ENCODE data around the gene MDP1. TPM values are rescaled to one million over a fixed set of nuclear protein-coding genes. Genes with fewer than 3 reads are reported as not detected.
A peak's percentile ranks its signal among the peaks of the same experiment; 100 is the strongest.

MDP1 gene
- total RNA-seq, 4 donors from 2014 or later, result 6.7 to 19.2 (median 13.9) TPM

GRCh38 chr14:24237463-24237955, 21.6 kb upstream of the MDP1 start:
- peaks cover 0 to 52% of the 10 kb centered on the region in 2 donors for H3K36me3 ChIP-seq
- no peak overlapping the region for H3K4me3 ChIP-seq
- peak in 1 of 2 donors; percentile 55 for DNase-seq
- H3K4me1 ChIP-seq, result peaks cover 53 to 66% of the 10 kb centered on the region in 2 donors
- ATAC-seq, result peak in 1 of 2 donors; percentile 18
- H3K27me3 ChIP-seq, result no peaks in the 10 kb centered on the region
- H3K9me3 ChIP-seq, result no peaks in the 10 kb centered on the region
- intact Hi-C loops (cut with DNase I; ENCODE audit: low total_unique reads), result no loop called here
- no peak for TF ChIP-seq POLR2A (IDR thresholded peaks at IDR 0.05)
- in situ Hi-C loops (cut with MboI; ENCODE audit: low sequenced_read_pairs in 4 of 4), result loop anchor here in 3 of 4 donors (10.0 to 25.0 kb wide), 2 partner anchors 197 to 200 kb away; partner anchors contain the start of genes CBLN3 (in 1 of the 3), KHNYN (in 1 of the 3) and SDR39U1 (in 1 of the 3)
- H3K27ac ChIP-seq, result peak overlapping the region; percentile 7 to 54 (median 29)

DNA sequence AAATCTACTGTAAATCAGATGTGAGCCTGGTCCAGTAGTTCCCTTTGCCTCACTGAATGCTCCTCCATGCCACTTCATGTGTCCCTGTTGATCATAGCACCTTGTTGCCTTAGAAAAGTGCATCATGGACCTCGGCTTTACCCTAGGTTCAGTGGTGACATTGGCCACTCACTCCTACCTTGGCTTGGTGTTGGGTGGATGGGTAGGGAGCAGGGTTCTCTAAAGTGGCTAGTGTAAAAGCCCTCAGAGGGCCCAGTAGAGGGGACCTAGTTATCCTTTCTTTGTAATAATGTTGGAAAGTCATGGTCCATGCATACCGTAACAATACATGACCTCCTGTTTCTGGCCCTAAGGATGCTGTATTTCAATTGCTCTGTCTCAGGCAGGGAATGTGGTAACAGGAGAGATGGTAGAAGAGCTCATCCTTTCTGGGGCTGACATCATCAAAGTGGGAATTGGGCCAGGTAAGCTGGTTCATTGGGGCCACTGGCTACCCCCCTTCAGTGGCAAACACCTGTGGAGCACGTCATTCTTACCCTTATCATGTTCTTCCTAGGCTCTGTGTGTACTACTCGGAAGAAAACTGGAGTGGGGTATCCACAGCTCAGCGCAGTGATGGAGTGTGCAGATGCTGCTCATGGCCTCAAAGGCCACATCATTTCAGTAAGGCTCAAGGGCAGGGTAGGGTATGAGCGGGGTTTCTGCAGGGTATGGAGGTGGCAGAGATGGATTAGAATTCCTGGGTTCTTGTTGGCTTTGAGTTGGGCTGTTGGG, 21.0 kb upstream of the MDP1 start:
- Histone ChIP-seq H3K4me3 (no peak overlapping the region), H3K4me1 (peaks cover 53 to 66% of the 10 kb centered on the region in 2 donors), H3K27me3 (no peaks in the 10 kb centered on the region), H3K27ac (peak overlapping the region in 3 of 4 donors; percentile 8 to 50 (median 35)), H3K36me3 (peaks cover 0 to 52% of the 10 kb centered on the region in 2 donors), H3K9me3 (no peaks in the 10 kb centered on the region)
- intact Hi-C loops (cut with DNase I; ENCODE audit: low total_unique reads) (no loop called here), in situ Hi-C loops (cut with MboI; ENCODE audit: low sequenced_read_pairs in 4 of 4) (loop anchor here in 3 of 4 donors (10.0 to 25.0 kb wide), 2 partner anchors 198 to 200 kb away; partner anchors contain the start of genes CBLN3 (in 1 of the 3), KHNYN (in 1 of the 3) and SDR39U1 (in 1 of the 3))
- DNase-seq (no peak), ATAC-seq (no peak)
- TF ChIP-seq CTCF (IDR thresholded peaks at IDR 0.05 in 4 of 5, conservative IDR thresholded peaks at IDR 0.05 in 1 of 5), result no peak

GRCh38 chr14:24235804-24236688, 20.2 kb upstream of the MDP1 start:
- peaks cover 52 to 64% of the 10 kb centered on the region in 2 donors for H3K4me1 ChIP-seq
- intact Hi-C loops (cut with DNase I; ENCODE audit: low total_unique reads) (no loop called here), in situ Hi-C loops (cut with MboI; ENCODE audit: low sequenced_read_pairs in 4 of 4) (loop anchor here in 3 of 4 donors (10.0 to 25.0 kb wide), 2 partner anchors 199 to 201 kb away; partner anchors contain the start of genes CBLN3 (in 1 of the 3), KHNYN (in 1 of the 3) and SDR39U1 (in 1 of the 3))
- H3K4me3 ChIP-seq, result no peak overlapping the region
- H3K9me3 ChIP-seq, result no peaks in the 10 kb centered on the region
- ATAC-seq (no peak), DNase-seq (no peak)
- H3K27me3 ChIP-seq, result no peaks in the 10 kb centered on the region
- H3K36me3 ChIP-seq, result peaks cover 0 to 51% of the 10 kb centered on the region in 2 donors
- TF ChIP-seq POLR2A (IDR thresholded peaks at IDR 0.05) (no peak), CTCF (IDR thresholded peaks at IDR 0.05 in 4 of 5, conservative IDR thresholded peaks at IDR 0.05 in 1 of 5) (no peak)
- H3K27ac ChIP-seq, result peak overlapping the region in 2 of 4 donors; percentile 5 to 50

DNA sequence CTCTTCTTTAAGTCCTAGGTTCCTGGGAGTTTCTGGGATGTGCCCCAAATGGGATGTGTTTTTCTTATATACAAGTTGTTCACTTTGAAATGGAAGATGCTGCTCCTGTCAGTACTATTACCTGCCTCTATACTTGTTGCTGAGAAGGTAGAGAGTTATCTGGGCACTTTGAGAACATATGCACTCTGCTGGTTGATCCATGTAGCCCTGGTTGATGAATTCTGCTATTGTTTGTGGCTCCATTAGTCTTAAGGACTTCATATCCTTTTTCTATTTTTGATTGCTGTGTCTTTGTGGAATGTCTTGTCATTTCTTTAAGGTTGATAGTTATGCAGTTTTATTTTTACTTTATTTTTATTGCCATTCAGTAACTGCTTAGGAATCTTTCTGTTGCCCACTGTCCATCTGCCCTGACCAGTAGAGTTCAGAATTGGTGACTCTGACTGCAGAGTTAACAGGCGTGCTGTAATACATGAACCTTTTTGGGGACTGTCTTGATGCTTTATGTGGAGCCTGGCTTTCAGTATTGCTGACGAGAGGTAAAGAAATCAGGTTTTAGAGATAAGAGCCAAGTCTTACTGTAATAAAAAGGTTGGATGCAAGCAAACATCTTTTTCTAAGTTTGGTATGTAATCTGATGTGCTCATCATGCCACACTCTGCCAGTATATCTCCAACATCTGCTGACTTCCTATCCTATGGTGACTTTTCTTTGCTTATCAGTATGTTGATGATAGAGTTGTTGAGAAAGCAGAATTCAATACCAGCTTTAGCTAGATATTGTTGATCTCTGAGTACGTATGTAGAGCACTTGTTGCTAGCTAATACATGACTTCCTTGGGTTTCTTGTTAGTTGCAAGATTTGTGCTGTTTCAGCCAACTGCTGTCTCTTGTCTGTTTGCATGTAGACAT, 18.5 kb upstream of the MDP1 start:
- H3K4me3 ChIP-seq, result no peak overlapping the region
- H3K4me1 ChIP-seq, result peaks cover 40 to 53% of the 10 kb centered on the region in 2 donors
- H3K27me3 ChIP-seq, result no peaks in the 10 kb centered on the region
- TF ChIP-seq CTCF (IDR thresholded peaks at IDR 0.05 in 4 of 5, conservative IDR thresholded peaks at IDR 0.05 in 1 of 5) (no peak), POLR2A (IDR thresholded peaks at IDR 0.05) (no peak)
- no peaks in the 10 kb centered on the region for H3K9me3 ChIP-seq
- intact Hi-C loops (cut with DNase I; ENCODE audit: low total_unique reads), result no loop called here
- H3K36me3 ChIP-seq, result peaks cover 0 to 34% of the 10 kb centered on the region in 2 donors
- H3K27ac ChIP-seq, result peak overlapping the region in 1 of 4 donors; percentile 53
- in situ Hi-C loops (cut with MboI; ENCODE audit: low sequenced_read_pairs in 4 of 4), result loop anchor here in 3 of 4 donors (10.0 to 25.0 kb wide), 2 partner anchors 200 to 203 kb away; partner anchors contain the start of genes CBLN3 (in 1 of the 3), KHNYN (in 1 of the 3) and SDR39U1 (in 1 of the 3)
- ATAC-seq (no peak), DNase-seq (no peak)

All from gastrocnemius medialis (tissue), 4 donors.